HG02943 (cell line): ENCODE data around the gene ADGRF4.
A peak's percentile ranks its signal among the peaks of the same experiment; 100 is the strongest.

Experiments used
- ATAC-seq: cut with Tn5 transposase; IDR thresholded peaks from one replicate; pipeline ENCODE4 v1.9.1; 2021; ENCODE audit warnings: mild to moderate bottlenecking, low read depth, moderate library complexity; ENCODE audit not compliant: unreplicated experiment

ADGRF4 gene

DNA sequence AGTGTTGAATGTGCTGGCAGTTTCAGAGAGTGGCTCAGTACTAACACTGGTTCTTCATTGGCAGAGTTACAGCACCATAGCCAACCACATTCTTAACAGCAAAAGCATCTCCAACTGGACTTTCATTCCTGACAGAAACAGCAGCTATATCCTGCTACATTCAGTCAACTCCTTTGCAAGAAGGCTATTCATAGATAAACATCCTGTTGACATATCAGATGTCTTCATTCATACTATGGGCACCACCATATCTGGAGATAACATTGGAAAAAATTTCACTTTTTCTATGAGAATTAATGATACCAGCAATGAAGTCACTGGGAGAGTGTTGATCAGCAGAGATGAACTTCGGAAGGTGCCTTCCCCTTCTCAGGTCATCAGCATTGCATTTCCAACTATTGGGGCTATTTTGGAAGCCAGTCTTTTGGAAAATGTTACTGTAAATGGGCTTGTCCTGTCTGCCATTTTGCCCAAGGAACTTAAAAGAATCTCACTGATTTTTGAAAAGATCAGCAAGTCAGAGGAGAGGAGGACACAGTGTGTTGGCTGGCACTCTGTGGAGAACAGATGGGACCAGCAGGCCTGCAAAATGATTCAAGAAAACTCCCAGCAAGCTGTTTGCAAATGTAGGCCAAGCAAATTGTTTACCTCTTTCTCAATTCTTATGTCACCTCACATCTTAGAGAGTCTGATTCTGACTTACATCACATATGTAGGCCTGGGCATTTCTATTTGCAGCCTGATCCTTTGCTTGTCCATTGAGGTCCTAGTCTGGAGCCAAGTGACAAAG is 17.0 kb upstream of the ADGRF4 start:
- no peak for ATAC-seq

DNA sequence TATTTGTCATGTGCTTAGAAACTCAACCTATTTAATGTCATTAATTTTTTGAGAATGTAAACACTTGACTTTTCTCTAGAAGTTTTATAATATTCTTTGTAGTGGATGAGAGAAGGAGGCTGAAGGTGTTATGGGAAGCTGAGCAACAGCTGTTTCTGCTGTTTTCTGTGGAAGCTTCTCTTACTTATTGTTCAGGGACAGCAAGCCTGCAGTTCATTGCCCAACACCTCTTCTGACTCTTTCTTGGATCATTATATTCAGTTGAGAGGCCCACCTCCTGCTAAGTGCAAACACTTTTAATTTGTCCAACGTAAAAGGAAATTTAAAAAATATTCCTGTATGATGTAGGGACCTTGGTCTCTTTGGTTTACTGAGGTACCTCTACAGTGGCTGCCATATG is 12.0 kb upstream of the ADGRF4 start:
- no peak for ATAC-seq

DNA sequence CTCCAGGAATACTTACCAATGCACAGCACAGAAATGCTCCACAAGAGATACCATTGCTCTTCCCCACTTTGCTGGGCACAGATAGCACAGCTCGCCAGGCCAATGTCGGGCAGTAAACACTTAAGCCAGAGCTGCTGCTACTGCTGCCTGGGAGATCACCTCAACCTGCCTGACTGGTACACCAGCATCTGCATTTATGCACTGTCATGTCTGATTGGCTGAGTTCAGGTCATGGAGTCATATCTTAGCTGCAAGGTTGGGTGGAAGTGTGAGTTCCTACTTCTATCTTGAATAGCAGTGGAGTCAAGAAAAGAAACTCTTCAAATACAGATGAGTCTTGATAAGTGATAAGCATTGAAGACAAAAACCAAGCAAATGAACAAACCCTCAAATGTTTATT is 10.9 kb upstream of the ADGRF4 start:
- ATAC-seq: no peak

DNA sequence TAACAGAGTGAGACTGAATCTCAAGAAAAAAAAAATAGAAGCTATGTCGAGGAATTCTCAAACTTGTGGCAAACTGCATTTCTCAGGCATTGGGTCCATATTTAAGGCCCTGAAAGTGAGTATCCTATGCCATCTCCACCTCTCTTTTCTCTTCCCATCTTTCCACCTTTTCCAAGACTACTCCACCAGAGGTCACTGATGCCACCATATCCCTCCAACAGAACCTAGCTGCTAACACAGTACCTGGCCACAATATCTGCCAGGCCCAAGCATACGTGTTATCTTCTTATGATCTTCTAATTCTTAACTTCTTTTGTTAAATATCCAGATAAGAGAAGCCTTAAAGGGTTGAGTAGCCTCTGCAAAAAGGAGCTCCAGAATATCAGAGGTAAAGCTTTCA is 8.2 kb upstream of the ADGRF4 start:
- no peak for ATAC-seq

DNA sequence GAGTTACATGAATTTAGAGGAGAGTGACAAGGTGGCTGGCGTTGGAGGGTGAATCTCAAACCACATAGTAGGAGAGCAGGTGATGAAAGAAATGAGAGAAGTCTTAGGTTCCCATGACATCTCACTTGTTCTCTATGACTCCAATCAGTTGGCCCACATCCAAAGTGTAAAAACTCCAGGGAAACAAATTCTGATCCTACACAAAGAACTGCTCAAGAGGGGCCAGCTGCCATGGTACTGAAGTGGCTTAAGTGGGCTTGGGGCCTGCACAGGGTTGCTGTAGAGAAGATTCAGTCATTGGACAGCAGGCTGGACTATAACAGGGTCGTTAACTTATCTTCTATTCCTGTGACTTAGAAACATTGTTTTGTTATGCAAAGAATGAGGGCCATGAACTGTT is 7.6 kb upstream of the ADGRF4 start:
- no peak for ATAC-seq

DNA sequence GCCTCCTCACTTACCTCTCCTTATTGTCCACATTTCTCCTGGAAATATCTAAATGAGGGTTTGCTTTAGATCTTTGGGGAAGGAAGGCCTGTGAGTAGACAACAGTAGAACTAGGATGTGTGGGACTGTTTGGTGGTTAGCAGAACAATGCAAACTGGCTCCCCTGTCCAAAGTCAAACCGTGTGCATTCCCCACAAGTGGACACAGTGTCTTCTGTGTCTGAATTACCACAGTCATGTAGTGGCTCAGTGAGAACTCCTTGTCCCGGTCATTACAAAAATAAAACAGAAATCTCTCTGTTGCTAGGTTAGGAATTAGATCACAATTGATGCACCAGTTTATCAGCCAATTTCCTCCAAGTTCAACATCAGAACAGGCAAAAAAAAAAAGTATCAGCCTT is 455 bp upstream of the ADGRF4 start:
- ATAC-seq: no peak

DNA sequence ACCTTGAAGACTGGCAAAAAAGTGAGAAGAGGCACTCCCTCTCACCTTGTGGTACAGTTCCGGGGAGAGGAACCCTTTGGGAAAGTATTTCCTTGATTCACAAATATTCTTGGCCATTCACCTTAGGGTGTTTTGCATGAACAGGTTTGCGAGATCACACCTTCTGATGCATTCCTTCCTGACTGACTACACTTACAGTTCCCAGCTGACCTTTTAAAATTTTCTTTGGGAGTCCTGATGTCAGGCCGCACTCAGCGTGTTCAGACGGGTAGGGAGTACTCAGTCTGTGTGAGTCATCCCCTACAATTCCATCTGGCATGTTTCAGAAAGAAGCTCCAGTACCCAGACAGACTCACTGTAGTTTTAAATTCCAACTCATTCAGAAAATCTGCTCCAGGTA is 1.7 kb downstream of the ADGRF4 start:
- ATAC-seq: no peak

DNA sequence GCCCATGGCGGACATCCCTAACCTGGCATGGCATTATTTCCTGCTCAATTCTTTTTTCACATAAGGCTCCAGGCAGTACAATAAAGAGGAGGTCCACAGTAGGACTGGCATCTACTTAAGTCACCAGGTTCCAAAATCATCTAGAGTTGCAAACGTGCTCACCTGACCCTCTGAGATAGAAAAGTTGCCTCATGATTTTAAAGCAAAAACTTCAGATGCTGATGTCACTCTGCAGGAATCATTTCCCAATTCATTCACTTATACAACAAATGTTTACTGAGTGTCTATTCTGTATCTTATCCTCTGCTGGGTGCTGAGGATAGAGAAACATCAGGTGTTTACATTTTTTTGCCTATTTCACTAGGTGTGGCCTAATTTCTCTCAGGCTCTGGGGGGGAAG is 2.2 kb downstream of the ADGRF4 start:
- no peak for ATAC-seq

DNA sequence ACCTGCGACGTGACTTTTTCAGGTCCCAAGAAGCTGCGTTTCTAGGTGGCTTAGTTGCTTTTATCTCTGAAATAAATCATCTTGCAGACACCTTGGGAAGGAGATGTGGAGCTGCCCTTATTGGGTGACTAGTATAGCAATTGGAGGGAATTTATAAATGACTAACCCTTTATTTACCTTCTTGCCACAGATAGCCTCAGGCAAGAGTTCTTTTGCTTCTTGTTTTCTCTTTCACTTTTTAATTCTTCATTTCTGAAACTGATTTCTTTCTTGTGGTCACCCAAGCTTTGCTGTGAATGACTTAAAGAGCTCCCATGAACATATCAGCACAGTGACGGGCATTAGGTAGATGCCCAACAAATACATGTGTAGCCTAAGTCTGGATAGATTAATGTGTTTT is 3.0 kb downstream of the ADGRF4 start:
- peak; percentile 88 for ATAC-seq

DNA sequence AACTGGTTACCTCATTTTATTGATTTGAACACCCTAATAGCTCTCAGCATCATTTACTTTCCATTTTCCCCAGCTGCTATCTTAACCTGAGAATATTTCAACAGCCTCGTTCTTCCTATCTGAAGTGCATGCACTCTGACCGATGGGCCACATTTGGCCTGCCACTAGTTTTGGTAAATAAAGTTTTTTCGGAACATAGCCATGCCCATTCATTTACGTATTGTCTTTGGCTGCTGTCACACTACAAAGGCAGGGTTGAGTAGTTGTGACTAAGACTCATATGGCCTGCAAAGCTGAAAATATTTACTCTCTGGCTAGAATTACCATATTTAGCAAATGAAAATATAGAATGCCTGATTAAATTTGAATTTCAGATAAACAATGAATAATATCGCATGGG is 10.8 kb downstream of the ADGRF4 start:
- ATAC-seq: no peak

DNA sequence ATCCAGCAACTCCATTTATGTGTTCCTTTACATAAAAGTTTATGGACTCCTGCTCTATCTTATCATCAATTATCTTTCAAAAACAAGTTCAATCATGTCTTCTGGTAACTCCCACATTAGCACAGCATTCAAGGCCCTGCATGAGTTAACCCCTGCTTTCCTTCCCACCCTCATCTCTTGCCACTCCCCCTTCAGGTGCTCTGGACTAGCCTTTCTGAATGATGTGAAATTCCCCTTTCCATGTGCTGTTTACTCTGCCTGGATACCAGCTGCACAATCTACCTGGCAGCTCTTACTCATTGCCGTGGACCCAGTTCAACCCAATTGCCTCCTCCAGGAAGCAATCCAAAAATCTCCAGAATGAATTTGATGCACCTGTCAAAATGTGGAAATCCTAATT is 11.9 kb downstream of the ADGRF4 start:
- ATAC-seq: no peak

DNA sequence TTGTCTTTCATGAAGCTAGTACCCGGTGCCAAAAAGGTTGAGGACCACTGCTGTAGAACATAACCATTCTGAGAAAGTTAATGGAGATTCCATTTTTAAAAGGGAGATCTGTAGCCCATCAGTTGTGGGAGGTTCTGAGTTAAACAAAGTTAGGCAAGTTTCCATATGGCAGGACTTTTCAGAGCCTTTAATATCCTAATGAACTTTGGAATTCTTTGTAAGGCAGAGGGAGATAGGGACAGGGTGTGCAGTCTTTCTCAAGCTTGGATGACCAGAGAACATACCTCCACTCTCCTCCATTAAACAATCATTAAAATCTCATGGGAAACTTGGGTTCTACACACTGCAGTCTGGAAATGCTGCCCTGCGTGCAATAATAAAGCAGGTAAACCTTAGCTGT is 14.8 kb downstream of the ADGRF4 start:
- no peak for ATAC-seq

DNA sequence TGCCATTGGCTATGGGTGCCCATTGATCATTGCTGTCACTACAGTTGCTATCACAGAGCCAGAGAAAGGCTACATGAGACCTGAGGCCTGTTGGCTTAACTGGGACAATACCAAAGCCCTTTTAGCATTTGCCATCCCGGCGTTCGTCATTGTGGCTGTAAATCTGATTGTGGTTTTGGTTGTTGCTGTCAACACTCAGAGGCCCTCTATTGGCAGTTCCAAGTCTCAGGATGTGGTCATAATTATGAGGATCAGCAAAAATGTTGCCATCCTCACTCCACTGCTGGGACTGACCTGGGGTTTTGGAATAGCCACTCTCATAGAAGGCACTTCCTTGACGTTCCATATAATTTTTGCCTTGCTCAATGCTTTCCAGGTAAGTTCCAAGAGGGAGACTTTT is 16.4 kb downstream of the ADGRF4 start:
- ATAC-seq: no peak

DNA sequence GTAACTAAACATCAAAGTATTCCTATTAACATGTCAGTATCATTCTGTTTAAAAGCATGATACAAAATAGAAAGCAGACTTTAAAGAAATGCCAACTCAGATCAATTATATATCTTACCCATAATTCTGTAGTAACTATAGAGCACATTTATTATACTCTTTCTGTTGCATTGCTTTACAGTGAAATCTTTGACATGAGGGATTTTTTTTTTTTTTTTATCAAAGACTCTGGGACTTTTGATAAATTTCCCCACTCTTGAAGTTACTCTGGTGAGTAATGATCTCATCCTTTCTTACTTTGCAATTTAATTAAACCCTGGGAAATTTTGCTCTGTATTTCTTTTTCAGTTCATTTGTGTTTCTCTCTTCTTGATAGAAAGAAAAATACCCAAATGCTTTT is 17.4 kb downstream of the ADGRF4 start:
- no peak for ATAC-seq

DNA sequence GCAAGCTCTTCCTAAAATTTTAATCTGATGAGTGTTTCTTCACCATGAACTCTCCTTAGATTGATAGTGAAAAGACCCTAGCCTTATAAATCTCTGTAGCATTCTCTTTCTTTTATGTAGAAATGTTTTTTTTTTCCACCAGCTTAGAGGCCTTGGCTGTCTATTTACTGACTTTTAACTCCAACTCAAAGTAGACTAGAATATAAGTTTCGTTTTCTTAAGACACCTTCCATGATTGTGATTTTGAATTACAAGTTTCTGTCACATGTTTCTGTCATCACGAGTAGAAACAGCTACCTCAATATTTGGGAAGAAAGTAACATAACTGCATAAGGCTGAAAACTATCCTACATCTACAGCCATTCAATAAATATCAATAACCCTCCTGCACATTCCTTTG is 17.8 kb downstream of the ADGRF4 start:
- ATAC-seq: no peak

DNA sequence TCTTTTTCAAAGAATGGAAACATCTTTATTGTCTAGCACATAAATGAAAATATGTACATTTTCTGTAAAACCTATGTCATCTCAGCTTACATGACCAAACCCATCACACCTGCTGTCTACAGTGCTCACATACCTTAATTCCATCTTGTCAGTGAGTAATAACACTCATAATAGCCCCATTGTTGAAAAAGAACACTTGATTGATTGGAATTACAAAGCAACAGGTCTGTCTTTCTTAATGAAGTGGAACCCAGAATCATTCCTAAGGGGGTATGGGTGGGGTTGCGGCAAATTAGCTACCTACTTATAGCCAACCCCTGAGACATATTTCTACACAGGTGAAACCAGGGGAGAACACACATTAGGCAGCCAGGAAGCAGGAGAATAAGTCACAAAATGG is 20.2 kb downstream of the ADGRF4 start:
- ATAC-seq: no peak

DNA sequence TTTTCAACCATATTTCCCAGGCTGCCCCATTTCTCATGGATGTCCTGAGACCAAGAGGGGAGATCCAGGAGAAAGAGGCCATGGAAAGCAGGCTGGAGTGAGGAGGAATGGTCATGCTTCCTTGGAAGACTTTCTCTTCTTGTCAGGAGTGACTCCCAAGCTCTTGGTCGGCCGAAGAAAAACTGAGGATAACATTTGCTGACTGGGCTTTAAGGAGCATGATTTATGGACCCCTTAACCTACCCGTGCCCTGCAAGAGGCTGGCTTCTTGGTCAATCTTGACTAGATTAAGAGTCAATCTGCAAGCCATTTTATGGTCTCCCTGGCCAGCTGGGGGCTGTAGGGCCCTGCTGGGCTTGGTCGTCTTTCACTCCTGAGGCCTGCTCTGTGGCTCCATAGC is 22.8 kb downstream of the ADGRF4 start:
- no peak for ATAC-seq

DNA sequence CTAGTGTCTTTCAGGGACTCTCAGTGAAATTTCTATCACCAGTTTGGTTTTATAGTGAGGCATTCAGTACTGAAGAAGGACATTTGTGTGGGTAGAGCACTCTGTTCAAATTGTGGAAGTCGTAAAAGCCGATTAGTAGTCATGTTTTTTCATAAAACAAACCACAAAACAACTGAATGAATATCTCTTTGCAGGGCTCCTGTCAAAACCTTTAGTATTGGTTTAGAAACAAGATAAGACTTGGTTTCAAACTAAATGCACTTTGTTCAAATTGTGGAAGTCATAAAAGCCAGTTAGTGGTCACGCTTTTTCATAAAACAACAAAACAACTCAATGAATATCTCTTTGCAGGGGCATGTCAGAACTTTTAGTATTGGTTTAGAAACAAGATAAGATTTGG is 23.8 kb downstream of the ADGRF4 start:
- no peak for ATAC-seq

DNA sequence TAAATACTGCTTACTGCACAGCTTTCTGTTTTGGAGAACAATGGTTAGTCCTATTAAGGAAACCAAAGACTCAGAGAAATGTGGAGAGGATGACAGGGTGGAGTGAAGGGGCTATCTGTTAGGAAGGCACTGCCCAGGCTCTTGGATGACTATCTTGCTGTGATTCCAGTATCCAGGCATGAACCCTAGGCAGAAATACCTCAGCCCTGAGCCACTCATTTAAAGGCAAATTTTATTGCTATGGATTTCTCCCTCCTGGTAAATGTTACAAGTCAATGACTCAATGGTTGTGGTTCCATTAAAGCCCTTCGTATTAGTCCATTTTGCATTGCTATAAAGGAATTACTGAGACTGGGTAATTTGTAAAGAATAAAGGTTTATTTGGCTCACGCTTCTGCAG is 25.9 kb downstream of the ADGRF4 start:
- ATAC-seq: no peak

DNA sequence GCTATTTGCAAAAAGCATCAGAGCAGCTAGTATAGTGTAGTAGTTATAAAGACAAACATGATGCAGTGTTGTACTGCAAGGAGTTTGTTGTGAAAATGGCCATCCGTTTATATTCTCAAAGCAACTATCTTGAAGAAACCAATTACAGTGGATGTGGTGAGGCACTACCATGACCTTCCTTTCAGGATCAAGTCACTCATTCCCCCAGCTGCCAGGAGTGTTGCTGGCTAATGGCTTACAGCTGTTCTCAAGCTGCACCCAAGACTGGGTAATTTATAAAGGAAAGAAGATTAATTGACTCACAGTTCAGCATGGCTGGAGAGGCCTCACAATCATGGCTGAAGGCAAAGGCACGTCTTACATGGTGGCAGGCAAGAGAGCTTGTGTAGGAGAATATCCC is 29.0 kb downstream of the ADGRF4 start:
- ATAC-seq: no peak

DNA sequence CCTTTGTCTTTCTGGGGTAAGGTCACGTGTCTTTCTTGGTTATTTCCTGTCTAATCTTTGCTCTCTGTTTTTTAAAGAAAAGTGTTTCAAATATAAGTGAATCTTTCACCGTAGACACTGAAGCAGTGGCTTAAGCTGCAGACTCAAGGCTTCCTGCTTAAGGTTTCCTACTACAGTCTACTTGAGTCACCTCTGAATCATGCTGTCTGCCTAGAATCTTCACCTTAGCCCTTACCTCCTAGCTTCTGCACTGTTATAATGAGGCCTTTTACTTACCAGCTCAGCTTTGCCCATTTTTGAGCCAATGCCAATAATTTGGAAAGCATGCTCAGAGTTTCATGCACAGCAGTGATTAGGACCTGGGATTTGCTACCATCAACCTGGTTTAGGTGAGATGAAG is 30.6 kb downstream of the ADGRF4 start:
- ATAC-seq: no peak

DNA sequence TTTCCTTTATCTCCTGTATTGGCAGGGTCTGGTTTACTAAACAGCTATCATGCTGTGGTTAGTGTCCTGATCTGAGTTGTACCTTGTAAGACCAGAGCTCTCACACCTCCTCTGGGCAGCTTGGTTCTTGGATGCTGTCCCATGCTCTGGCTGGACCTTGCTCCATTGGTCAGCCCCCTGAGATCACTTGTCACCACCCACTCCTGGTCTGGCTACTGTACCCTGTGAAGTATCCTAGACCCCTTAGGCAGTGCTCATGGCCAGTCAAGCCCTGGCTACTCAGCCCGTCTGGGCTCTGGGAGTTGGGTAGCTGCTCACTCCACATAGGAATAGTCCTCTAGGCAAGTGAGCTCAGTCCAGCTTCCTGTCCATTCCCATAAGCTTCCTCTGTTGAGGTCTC is 31.1 kb downstream of the ADGRF4 start:
- ATAC-seq: no peak
